Type B pancreatic cell (in vitro differentiated cells): ENCODE measurements around the gene ALKBH5. TPM values are rescaled to one million over a fixed set of nuclear protein-coding genes. Genes with fewer than 3 reads are reported as not detected.

Experiments used
- DNase-seq: peaks from one replicate; pipeline ENCODE4 v3.0.0; 2021; ENCODE audit warnings: mixed read lengths; ENCODE audit not compliant: unreplicated experiment; ENCODE audit errors: extremely low spot score
- H3K27ac Mint-ChIP-seq: 2 replicates; pipeline ENCODE4 v1.8.0; 2021; ENCODE audit warnings: mild to moderate bottlenecking, mixed read lengths
- H3K27me3 Mint-ChIP-seq: 2 replicates; pipeline ENCODE4 v1.8.0; 2021; ENCODE audit warnings: mixed read lengths
- H3K36me3 Mint-ChIP-seq: 2 replicates; pipeline ENCODE4 v1.8.0; 2021; ENCODE audit warnings: mixed read lengths
- H3K4me1 Mint-ChIP-seq: one replicate; pipeline ENCODE4 v1.8.0; 2021; ENCODE audit warnings: mixed read lengths; ENCODE audit not compliant: unreplicated experiment
- H3K4me3 Mint-ChIP-seq: 2 replicates; pipeline ENCODE4 v1.8.0; 2021; ENCODE audit warnings: mild to moderate bottlenecking, mixed read lengths
- H3K9me3 Mint-ChIP-seq: 2 replicates; pipeline ENCODE4 v1.8.0; 2021; ENCODE audit warnings: mixed read lengths
- total RNA-seq: library from RNA; stranded (reverse); gene quantifications from 2 replicates; pipeline ENCODE4 v1.2.1, GENCODE V29; 2021; ENCODE audit warnings: low replicate concordance
- TF ChIP-seq, protein P1 (sequence below): fragments of 200-600 bp; sonication (generic); conservative IDR thresholded peaks from 2 replicates; pipeline ENCODE4 v1.5.0; 2021; ENCODE audit warnings: antibody characterized with exemption, mild to moderate bottlenecking

ALKBH5 gene
- total RNA-seq, 1 donor from 2014 or later = 88.8 TPM

DNA sequence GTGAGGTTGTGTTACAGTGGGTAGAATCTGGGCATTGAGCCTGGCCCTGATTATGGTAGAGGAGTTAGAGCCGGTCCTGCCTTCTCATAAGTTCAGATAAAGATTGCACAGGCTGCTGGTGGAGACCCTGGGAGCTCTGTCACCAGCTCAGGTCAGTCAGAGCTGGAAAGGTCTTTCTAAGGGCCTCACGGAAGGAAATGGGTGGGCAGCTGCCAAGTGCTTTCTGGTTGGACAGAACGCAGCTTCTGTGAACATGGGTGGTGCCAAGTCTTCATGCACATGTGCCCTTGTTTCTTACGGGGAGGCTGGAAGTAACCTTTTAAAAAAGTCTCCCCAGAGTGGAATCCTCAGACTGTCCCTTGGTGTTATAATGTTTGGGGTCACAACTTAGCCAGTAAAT lies 14.9 kb downstream of the ALKBH5 start:
- peak overlapping the region; percentile 32 for H3K27ac Mint-ChIP-seq
- no peaks in the 10 kb centered on the region for H3K27me3 Mint-ChIP-seq
- H3K4me3 Mint-ChIP-seq = no peak overlapping the region
- DNase-seq = no peak
- peaks cover 4% of the 10 kb centered on the region for H3K4me1 Mint-ChIP-seq
- H3K36me3 Mint-ChIP-seq = peaks cover 18% of the 10 kb centered on the region
- H3K9me3 Mint-ChIP-seq = no peaks in the 10 kb centered on the region
- TF ChIP-seq, protein P1, sequence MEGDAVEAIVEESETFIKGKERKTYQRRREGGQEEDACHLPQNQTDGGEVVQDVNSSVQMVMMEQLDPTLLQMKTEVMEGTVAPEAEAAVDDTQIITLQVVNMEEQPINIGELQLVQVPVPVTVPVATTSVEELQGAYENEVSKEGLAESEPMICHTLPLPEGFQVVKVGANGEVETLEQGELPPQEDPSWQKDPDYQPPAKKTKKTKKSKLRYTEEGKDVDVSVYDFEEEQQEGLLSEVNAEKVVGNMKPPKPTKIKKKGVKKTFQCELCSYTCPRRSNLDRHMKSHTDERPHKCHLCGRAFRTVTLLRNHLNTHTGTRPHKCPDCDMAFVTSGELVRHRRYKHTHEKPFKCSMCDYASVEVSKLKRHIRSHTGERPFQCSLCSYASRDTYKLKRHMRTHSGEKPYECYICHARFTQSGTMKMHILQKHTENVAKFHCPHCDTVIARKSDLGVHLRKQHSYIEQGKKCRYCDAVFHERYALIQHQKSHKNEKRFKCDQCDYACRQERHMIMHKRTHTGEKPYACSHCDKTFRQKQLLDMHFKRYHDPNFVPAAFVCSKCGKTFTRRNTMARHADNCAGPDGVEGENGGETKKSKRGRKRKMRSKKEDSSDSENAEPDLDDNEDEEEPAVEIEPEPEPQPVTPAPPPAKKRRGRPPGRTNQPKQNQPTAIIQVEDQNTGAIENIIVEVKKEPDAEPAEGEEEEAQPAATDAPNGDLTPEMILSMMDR = no peak

DNA sequence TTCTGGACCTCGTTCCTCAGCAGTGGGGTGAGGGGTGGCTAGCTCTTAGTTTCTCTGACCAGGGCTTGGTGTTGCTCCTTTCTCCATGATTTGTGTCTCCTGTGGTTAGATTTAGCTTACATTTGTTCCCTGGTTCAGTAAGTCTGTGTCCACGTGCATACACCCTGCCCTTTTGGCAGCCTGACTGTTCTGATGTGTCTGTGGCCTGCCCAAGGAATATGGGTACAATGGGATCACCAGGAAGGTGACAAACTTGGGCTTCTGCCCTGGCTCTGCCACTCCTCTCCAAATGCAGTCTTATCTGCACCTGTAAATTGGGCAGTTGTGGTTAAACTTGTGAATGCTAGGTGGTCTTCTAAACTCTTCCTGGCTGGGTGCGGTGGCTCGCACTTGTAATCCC lies 17.5 kb downstream of the ALKBH5 start:
- peaks cover 9% of the 10 kb centered on the region for H3K36me3 Mint-ChIP-seq
- TF ChIP-seq, protein P1 = no peak
- H3K27ac Mint-ChIP-seq = no peak overlapping the region
- peaks cover 4% of the 10 kb centered on the region for H3K4me1 Mint-ChIP-seq
- no peak for DNase-seq
- H3K9me3 Mint-ChIP-seq = no peaks in the 10 kb centered on the region
- H3K4me3 Mint-ChIP-seq = no peak overlapping the region
- no peaks in the 10 kb centered on the region for H3K27me3 Mint-ChIP-seq

DNA sequence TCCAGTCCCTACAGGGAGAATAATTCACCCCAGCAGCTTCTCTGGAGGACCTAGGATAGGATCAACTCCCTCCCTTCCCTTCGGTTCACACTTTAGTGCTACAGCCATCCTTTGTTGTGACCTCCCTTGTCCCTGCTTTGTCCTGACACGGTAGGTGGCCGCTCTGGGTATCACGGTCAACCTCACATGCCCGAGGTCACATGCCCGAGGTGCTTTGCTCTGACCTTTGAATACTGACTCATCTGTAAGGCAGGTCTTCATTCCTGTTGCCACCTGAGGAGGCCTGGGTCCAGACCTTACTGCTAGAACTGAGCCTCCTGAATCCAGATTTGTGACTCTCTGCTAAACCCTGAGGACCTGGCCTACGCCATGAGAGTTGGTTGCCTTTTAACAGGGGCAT lies 19.7 kb downstream of the ALKBH5 start:
- peaks cover 4% of the 10 kb centered on the region for H3K4me1 Mint-ChIP-seq
- no peak for DNase-seq
- no peak overlapping the region for H3K4me3 Mint-ChIP-seq
- peaks cover 6% of the 10 kb centered on the region for H3K36me3 Mint-ChIP-seq
- H3K27ac Mint-ChIP-seq = peak overlapping the region; percentile 26
- no peaks in the 10 kb centered on the region for H3K9me3 Mint-ChIP-seq
- H3K27me3 Mint-ChIP-seq = no peaks in the 10 kb centered on the region
- TF ChIP-seq, protein P1 = no peak

DNA sequence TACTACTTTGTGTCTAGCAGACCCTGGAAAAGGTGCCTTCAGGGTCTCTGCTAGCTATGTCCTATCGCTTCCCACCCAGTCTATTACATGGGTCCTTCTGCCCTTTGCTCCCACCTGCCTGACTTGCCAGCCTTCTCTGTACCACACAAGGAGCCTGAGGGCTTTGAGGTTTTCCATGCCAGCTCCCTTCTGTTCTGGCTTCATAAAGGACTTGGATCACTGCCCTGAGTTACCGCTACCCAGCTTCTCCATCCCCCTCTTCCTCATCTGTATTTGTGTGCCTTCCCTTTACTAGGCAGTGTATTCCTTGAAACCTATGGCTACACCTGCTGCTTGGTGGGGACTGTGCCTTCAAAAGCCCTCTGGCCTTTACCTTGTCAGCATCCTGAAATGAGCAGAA lies 22.2 kb downstream of the ALKBH5 start:
- no peak for DNase-seq
- TF ChIP-seq, protein P1 = no peak
- Mint-ChIP-seq H3K27me3 (no peaks in the 10 kb centered on the region), H3K9me3 (no peaks in the 10 kb centered on the region), H3K27ac (no peak overlapping the region), H3K4me3 (no peak overlapping the region), H3K4me1 (peaks cover under 1% of the 10 kb centered on the region), H3K36me3 (peaks cover 11% of the 10 kb centered on the region)

DNA sequence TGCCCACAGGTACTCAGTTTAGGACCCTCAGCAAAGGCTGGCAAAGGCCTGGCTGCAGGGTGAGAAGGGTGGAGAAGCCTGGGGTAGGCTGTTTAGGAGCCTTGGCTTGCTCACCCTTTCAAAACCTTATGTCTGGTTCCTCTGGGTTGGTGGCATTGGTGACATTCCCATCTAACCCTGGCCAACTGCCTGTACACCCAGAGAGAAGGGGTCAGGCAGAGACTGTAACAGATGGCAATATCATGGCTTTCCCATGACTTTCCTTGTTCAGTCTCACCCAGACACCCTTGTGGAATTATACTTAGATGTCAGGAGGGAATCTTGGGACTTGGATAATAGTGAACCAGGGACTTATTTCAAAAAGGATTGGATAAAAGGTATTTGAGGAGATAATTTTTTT lies 23.3 kb downstream of the ALKBH5 start:
- TF ChIP-seq, protein P1 = no peak
- H3K36me3 Mint-ChIP-seq = peaks cover 11% of the 10 kb centered on the region

DNA sequence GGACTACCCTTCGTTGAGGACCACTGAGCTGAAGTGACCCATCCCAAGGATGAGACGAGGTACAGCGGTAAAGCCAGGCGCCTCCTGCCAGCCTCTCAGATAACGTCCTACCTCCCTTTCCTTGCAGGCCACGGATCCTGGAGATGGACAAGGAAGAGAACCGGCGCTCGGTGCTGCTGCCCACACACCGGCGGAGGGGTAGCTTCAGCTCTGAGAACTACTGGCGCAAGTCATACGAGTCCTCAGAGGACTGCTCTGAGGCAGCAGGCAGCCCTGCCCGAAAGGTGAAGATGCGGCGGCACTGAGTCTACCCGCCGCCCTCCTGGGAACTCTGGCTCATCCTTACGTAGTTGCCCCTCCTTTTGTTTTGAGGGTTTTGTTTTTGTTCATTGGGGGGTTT lies 24.5 kb downstream of the ALKBH5 start:
- TF ChIP-seq, protein P1 = no peak
- H3K4me3 Mint-ChIP-seq = no peak overlapping the region
- no peaks in the 10 kb centered on the region for H3K4me1 Mint-ChIP-seq
- H3K9me3 Mint-ChIP-seq = no peaks in the 10 kb centered on the region
- H3K36me3 Mint-ChIP-seq = peaks cover 11% of the 10 kb centered on the region
- no peaks in the 10 kb centered on the region for H3K27me3 Mint-ChIP-seq
- H3K27ac Mint-ChIP-seq = no peak overlapping the region
- no peak for DNase-seq

More for the DNA sequence above, 23.3 kb downstream of the ALKBH5 start:
- Mint-ChIP-seq H3K27ac (no peak overlapping the region), H3K27me3 (no peaks in the 10 kb centered on the region), H3K4me1 (no peaks in the 10 kb centered on the region), H3K9me3 (no peaks in the 10 kb centered on the region), H3K4me3 (no peak overlapping the region)
- no peak for DNase-seq
